HepG2 (cell line): ENCODE measurements around the gene SMTNL1. TPM values are rescaled to one million over a fixed set of nuclear protein-coding genes. Genes with fewer than 3 reads are reported as not detected.

Experiments
- ATAC-seq: fragments of 200-7000 bp; cut with Tn5 transposase; 3 replicates; pipeline ENCODE4 v1.9.1; 2020; ENCODE audit warnings: mild to moderate bottlenecking, moderate library complexity
- BruUV-seq: library from RNA; stranded (reverse); fragments of 400-500 nt; replicated peaks from 2 replicates; lab custom pipeline; 2021; lab: Mats Ljungman, UMichigan
- CTCF ChIA-PET: fragments of 300-600 bp; formaldehyde crosslinking; extraction: SDS; loops from one replicate; lab custom pipeline; 2021; ENCODE audit warnings: low total read pairs, inconsistent platforms, low intra/inter-chr PET ratio; lab: Yijun Ruan, JAX
- POLR2A ChIA-PET: fragments of 350-600 bp; sonication (Branson Sonifier 250); formaldehyde crosslinking; loops from one replicate; lab custom pipeline; 2020; ENCODE audit warnings: antibody characterized with exemption, inconsistent platforms; lab: Yijun Ruan, JAX
- DNase-seq: peaks from one replicate; pipeline ENCODE4 v3.0.0-alpha.2; 2015; ENCODE audit warnings: low spot score
- FAIRE-seq: peaks from 3 replicates; lab custom pipeline; 2011; peaks lifted over from hg19 to GRCh38; lab: Jason Lieb, UNC
- H2AFZ ChIP-seq: one replicate; pipeline ENCODE4 v1.6.1; 2011; ENCODE audit warnings: low read length, inconsistent platforms
- H3K27ac ChIP-seq: fragments of 300-600 bp; 3 replicates; pipeline ENCODE4 v1.8.0; 2011; ENCODE audit warnings: mixed run types, mild to moderate bottlenecking, mixed read lengths, low read length, inconsistent platforms; ENCODE audit not compliant: insufficient read depth; ENCODE audit errors: extremely low read length
- H3K27me3 ChIP-seq, 2 experiments: fragments of 200-600 bp in 1 of 2; 2 replicates in 1 of 2; 3 replicates in 1 of 2; pipeline versions ENCODE4 v1.6.0 to v1.8.0; 2011; ENCODE audit warnings: low read length in 2 of 2, mild to moderate bottlenecking in 2 of 2, moderate library complexity in 2 of 2, inconsistent platforms in 1 of 2; ENCODE audit not compliant: insufficient read depth in 2 of 2, control insufficient read depth in 1 of 2
- H3K36me3 ChIP-seq, 2 experiments: fragments of 200-600 bp in 1 of 2; replicated peaks in 1 of 2; 2 replicates in 1 of 2; 3 replicates in 1 of 2; pipeline versions ENCODE4 v1.5.1 to v1.8.0; 2011; ENCODE audit warnings: low read length in 2 of 2, inconsistent platforms in 1 of 2; ENCODE audit not compliant: insufficient read depth in 2 of 2, control insufficient read depth in 1 of 2
- H3K4me1 ChIP-seq: 2 replicates; pipeline ENCODE4 v1.5.1; 2012; ENCODE audit warnings: low read length, inconsistent platforms; ENCODE audit not compliant: insufficient read depth
- H3K4me2 ChIP-seq: 2 replicates; pipeline ENCODE4 v1.6.0; 2011; ENCODE audit warnings: low read depth, low read length, inconsistent platforms
- H3K4me3 ChIP-seq, 3 experiments: fragments of 200-600 bp in 1 of 3; sonication (generic), shearing (Covaris generic) in 1 of 3; replicated peaks in 1 of 3; 2 replicates each; pipeline ENCODE4 v1.5.1; 2011 to 2016; ENCODE audit warnings: low read length in 3 of 3, inconsistent platforms in 2 of 3, low read depth in 2 of 3, mild to moderate bottlenecking in 2 of 3, control low read depth in 1 of 3, mixed read lengths in 1 of 3; ENCODE audit not compliant: insufficient read depth in 1 of 3
- H3K79me2 ChIP-seq: one replicate; pipeline ENCODE4 v1.6.1; 2011; ENCODE audit warnings: low read length, inconsistent platforms; ENCODE audit not compliant: insufficient read depth
- H3K9ac ChIP-seq: 2 replicates; pipeline ENCODE4 v1.6.0; 2011; ENCODE audit warnings: mild to moderate bottlenecking, low read depth, low read length, inconsistent platforms; ENCODE audit not compliant: insufficient read depth
- H3K9me3 ChIP-seq: 2 replicates; pipeline ENCODE4 v1.5.1; 2012; ENCODE audit warnings: mild to moderate bottlenecking, low read length
- H4K20me1 ChIP-seq: 2 replicates; pipeline ENCODE4 v1.6.0; 2011; ENCODE audit warnings: inconsistent platforms, mild to moderate bottlenecking, low read length, moderate library complexity; ENCODE audit not compliant: insufficient read depth
- CCAR2 ChIP-seq: fragments of 200-400 bp; formaldehyde crosslinking; optimal IDR thresholded peaks from 2 replicates; pipeline ENCODE3; 2018; ENCODE audit warnings: low read depth, mild to moderate bottlenecking, low read length, moderate library complexity
- CEBPB ChIP-seq: IDR thresholded peaks from 2 replicates; pipeline ENCODE4 v1.6.1; 2011; ENCODE audit warnings: low read depth, low read length, improper control_type of control experiment, borderline replicate concordance
- FOXC1 ChIP-seq: sonication (generic); formaldehyde crosslinking; IDR thresholded peaks from 2 replicates; pipeline ENCODE4 v1.8.0; 2022; ENCODE audit warnings: mild to moderate bottlenecking, missing genetic modification reagents, borderline replicate concordance
- GATAD2A ChIP-seq: IDR thresholded peaks from 2 replicates; pipeline ENCODE4 v1.6.1; 2016
- NPAS2 ChIP-seq: sonication (generic); formaldehyde crosslinking; IDR thresholded peaks from 2 replicates; pipeline ENCODE4 v1.8.0; 2022; ENCODE audit warnings: mild to moderate bottlenecking, missing genetic modification reagents, borderline replicate concordance
- RAD21 ChIP-seq: fragments of 450-650 bp; formaldehyde crosslinking; IDR thresholded peaks from 2 replicates; pipeline ENCODE4 v1.5.0; 2020; ENCODE audit warnings: mild to moderate bottlenecking
- RELA ChIP-seq: sonication (generic); formaldehyde crosslinking; IDR thresholded peaks from 2 replicates; pipeline ENCODE4 v1.4.0; 2020; ENCODE audit warnings: missing genetic modification reagents
- SAFB2 ChIP-seq: sonication (generic); formaldehyde crosslinking; IDR thresholded peaks from 2 replicates; pipeline ENCODE4 v1.5.1; 2020; ENCODE audit warnings: missing genetic modification reagents, low read depth, mild to moderate bottlenecking, borderline replicate concordance
- SMC3 ChIP-seq: IDR thresholded peaks from 2 replicates; pipeline ENCODE4 v1.6.1; 2011; ENCODE audit warnings: low read length, improper control_type of control experiment
- STAG1 ChIP-seq: sonication (generic); formaldehyde crosslinking; IDR thresholded peaks from 2 replicates; pipeline ENCODE4 v1.4.0; 2020; ENCODE audit warnings: missing genetic modification reagents
- TGIF2 ChIP-seq: IDR thresholded peaks from 2 replicates; pipeline ENCODE4 v1.6.1; 2016; ENCODE audit warnings: control low read depth, missing compliant biosample characterization
- ZNF180 ChIP-seq: sonication (generic); formaldehyde crosslinking; IDR thresholded peaks from 2 replicates; pipeline ENCODE4 v1.4.0; 2020; ENCODE audit warnings: low read depth, missing genetic modification reagents, borderline replicate concordance
- ZNF350 ChIP-seq: sonication (generic); formaldehyde crosslinking; IDR thresholded peaks from 2 replicates; pipeline ENCODE4 v1.4.0; 2020; ENCODE audit warnings: mild to moderate bottlenecking, low read depth, missing genetic modification reagents, borderline replicate concordance
- ZNF460 ChIP-seq: sonication (generic); formaldehyde crosslinking; IDR thresholded peaks from 2 replicates; pipeline ENCODE4 v1.5.1; 2020; ENCODE audit warnings: missing genetic modification reagents, mild to moderate bottlenecking, borderline replicate concordance
- ZNF589 ChIP-seq: sonication (generic); formaldehyde crosslinking; conservative IDR thresholded peaks from 2 replicates; pipeline ENCODE4 v1.8.0; 2022; ENCODE audit warnings: mild to moderate bottlenecking, moderate library complexity, missing genetic modification reagents
- ZNF644 ChIP-seq: IDR thresholded peaks from 2 replicates; pipeline ENCODE4 v1.6.1; 2016; ENCODE audit warnings: low read depth
- WGBS: methylation state at CpG from one replicate; pipeline ENCODE4 v1.1.6; 2017; ENCODE audit warnings: low lambda C conversion rate; 5-methylcytosine and 5-hydroxymethylcytosine counted together
- in situ Hi-C: cut with HindIII; loops from 2 replicates; pipeline ENCODE4 v1.10.0; 2017; ENCODE audit warnings: low pct_unique_long_range_greater_than_20kb; ENCODE audit not compliant: extremely low pct_ligation_motif_present
- intact Hi-C: fragments of 100-400 bp; cut with micrococcal nuclease; formaldehyde crosslinking; loops from one replicate; pipeline ENCODE4 v1.10.0; 2022; ENCODE audit not compliant: unreplicated experiment
- polyA plus RNA-seq, 8 experiments: library from polyadenylated mRNA; depleted of rRNA in 3 of 8; stranded (reverse) in 7 of 8; unstranded in 1 of 8; fragments of >200 nt; fragmentation: Illumina TruSeq in 4 of 8; extraction: Trizol in 4 of 8; gene quantifications; 2 replicates each; pipeline versions ENCODE4 v1.2.1 to v1.2.3, GENCODE V29; 2011 to 2016; ENCODE audit warnings: low read depth in 4 of 8, missing spikeins in 1 of 8, mixed read lengths in 1 of 8; ENCODE audit not compliant: insufficient read depth in 1 of 8
- total RNA-seq, 5 experiments: library from RNA; depleted of rRNA; stranded (reverse); fragments of >200 nt; fragmentation: Illumina TruSeq; extraction: Trizol; gene quantifications; 2 replicates each; pipeline ENCODE4 v1.2.3, GENCODE V29; 2016; ENCODE audit warnings: low read depth in 1 of 5
- TF ChIP-seq, protein P1 (sequence below): sonication (generic); formaldehyde crosslinking; conservative IDR thresholded peaks from 2 replicates; pipeline ENCODE4 v1.4.0; 2020; ENCODE audit warnings: missing genetic modification reagents
- TF ChIP-seq, protein P2 (sequence below): sonication (generic); formaldehyde crosslinking; IDR thresholded peaks from 2 replicates; pipeline ENCODE4 v1.4.0; 2020; ENCODE audit warnings: missing genetic modification reagents

The SMTNL1 gene
- total and polyA plus RNA-seq, 2 of the 13 experiments (the other 11 are each of a cell fraction or from before 2014, with no cell fraction given): 0.04 TPM; not detected in 1

DNA sequence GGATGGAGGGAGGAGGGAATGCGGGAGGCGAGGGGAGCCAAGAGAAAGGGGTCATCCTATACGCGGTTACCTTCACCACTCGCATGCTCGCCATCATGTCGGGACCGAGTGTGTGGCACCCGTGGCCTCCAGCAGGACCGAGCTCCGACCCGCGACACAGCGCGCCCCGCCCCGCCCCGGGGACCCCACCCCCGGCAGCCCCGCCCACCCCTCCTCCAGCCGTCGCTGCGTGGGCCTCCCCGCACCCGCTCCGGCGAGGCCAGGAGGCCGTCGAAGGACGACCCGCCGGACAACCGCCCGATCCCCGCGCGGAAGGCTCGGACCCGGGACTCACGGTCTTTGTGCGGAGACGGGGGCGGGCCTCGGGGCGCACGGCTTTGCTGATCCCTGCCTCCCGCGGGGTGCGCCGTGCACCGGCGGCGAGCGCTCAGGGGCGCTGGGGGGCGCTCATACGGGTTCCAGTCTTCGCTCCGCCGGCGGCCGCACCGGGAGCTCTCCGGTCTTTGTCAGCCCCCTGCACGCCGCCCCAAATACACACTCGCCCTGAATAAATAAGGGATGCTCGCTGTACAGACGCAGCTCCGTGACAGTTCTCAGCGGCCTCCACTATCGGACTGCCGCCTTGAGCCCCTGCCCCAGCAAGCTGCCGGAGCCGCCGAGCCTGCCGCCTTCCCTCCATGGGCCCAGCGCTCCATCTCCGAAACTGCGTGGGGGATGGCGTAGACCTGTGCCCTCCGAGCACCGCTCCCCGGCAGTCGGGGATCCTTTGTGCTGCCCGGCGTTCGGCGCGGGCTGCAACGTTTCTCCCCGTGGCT lies 30.3 kb downstream of the SMTNL1 start, which contains the start of gene UBE2L6 (continued):
- TF ChIP-seq, protein P1, sequence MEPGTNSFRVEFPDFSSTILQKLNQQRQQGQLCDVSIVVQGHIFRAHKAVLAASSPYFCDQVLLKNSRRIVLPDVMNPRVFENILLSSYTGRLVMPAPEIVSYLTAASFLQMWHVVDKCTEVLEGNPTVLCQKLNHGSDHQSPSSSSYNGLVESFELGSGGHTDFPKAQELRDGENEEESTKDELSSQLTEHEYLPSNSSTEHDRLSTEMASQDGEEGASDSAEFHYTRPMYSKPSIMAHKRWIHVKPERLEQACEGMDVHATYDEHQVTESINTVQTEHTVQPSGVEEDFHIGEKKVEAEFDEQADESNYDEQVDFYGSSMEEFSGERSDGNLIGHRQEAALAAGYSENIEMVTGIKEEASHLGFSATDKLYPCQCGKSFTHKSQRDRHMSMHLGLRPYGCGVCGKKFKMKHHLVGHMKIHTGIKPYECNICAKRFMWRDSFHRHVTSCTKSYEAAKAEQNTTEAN (CRISPR knock-in tag): no peak
- TF ChIP-seq ZNF460 (CRISPR knock-in tag) (no peak), ZNF644 (CRISPR knock-in tag) (no peak), RELA (no peak)
- TF ChIP-seq, all 625 proteins: peak for 104

DNA sequence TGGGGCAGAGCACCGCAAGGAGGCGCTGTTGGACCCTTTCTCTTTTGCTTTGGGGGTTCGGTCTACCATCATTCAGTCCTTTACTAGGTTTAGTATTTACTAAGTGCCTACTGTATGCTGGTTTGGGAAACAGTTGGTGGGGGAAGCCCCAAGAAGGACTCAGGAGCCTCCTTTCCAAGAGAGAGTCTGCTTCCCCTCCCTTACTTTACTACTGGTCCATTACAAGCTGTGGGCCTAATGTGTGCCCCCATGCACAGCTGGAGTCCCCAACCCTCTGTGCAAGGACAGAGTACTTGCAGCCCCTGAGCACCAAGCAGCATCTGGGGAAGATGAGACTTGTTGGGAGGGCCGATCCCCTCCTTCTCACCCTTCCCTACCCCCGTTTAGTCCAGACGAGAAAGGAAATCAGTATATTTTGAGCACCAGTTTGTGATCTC lies 31.0 kb downstream of the SMTNL1 start:
- H3K27me3 ChIP-seq: no peaks in the 10 kb centered on the region; a peak in 1 of 5 replicates
- intact Hi-C loops (loop anchor here (1.0 kb wide), 1 partner anchor 76 kb away; no protein-coding TSS in a partner anchor), in situ Hi-C loops (loop anchor here (5.0 to 10.0 kb wide), 3 partner anchors 74 to 946 kb away; no protein-coding TSS in a partner anchor)
- ATAC-seq (peak; percentile 39), DNase-seq (peak; percentile 49), FAIRE-seq (no peak)
- H3K27ac ChIP-seq: no peak overlapping the region
- no peaks in the 10 kb centered on the region for H4K20me1 ChIP-seq
- ChIA-PET CTCF (interaction anchor here (0.7 to 4.5 kb wide), 2 partner anchors 38 to 74 kb away, joined by 3 to 79 read pairs; partner anchors contain the start of gene TIMM10), POLR2A (interaction anchor here (1.4 to 1.9 kb wide), 5 partner anchors 16 to 76 kb away, joined by 3 to 23 read pairs (median 7); partner anchors contain the start of gene SERPING1)
- peak overlapping the region; percentile 63; the same call in 1 of the 2 replicates for H3K9ac ChIP-seq
- H3K4me1 ChIP-seq: peaks cover 24% of the 10 kb centered on the region
- H3K79me2 ChIP-seq: no peaks in the 10 kb centered on the region
- WGBS: 51% methylated on average over 4 of the region's 6 CpGs
- H3K9me3 ChIP-seq: no peaks in the 10 kb centered on the region
- BruUV-seq: no TSS peak
- H3K36me3 ChIP-seq: no peaks in the 10 kb centered on the region
- peak overlapping the region; percentile 98 for H3K4me2 ChIP-seq
- peak overlapping the region; percentile 65 to 84 (median 82) for H3K4me3 ChIP-seq
- H2AFZ ChIP-seq: no peak overlapping the region
- TF ChIP-seq ZNF589 (CRISPR knock-in tag): no peak
- peak; percentile 77; the same call in 1 of the 2 replicates for TF ChIP-seq RAD21 (CRISPR knock-in tag)
- TF ChIP-seq FOXC1 (CRISPR knock-in tag): peak; percentile 3; the same call in 1 of the 2 replicates
- TF ChIP-seq SAFB2: no peak
- TF ChIP-seq NPAS2 (CRISPR knock-in tag): 0 out of 2 replicates have a peak, but pooled peaks have one; percentile 41
- TF ChIP-seq TGIF2 (CRISPR knock-in tag): no peak
- 0 out of 2 replicates have a peak, but pooled peaks have one; percentile 9 for TF ChIP-seq ZNF350 (CRISPR knock-in tag)
- TF ChIP-seq SMC3: peak; percentile 74
- TF ChIP-seq, protein P2, sequence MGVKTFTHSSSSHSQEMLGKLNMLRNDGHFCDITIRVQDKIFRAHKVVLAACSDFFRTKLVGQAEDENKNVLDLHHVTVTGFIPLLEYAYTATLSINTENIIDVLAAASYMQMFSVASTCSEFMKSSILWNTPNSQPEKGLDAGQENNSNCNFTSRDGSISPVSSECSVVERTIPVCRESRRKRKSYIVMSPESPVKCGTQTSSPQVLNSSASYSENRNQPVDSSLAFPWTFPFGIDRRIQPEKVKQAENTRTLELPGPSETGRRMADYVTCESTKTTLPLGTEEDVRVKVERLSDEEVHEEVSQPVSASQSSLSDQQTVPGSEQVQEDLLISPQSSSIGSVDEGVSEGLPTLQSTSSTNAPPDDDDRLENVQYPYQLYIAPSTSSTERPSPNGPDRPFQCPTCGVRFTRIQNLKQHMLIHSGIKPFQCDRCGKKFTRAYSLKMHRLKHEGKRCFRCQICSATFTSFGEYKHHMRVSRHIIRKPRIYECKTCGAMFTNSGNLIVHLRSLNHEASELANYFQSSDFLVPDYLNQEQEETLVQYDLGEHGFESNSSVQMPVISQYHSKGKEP (CRISPR knock-in tag): no peak
- TF ChIP-seq CEBPB: no peak
- TF ChIP-seq GATAD2A: peak; percentile 58; the same call in 1 of the 2 replicates
- TF ChIP-seq STAG1 (CRISPR knock-in tag): peak; percentile 81
- no peak for TF ChIP-seq ZNF180 (CRISPR knock-in tag)
- TF ChIP-seq CCAR2: no peak
